HG03175 (cell line): ENCODE data around the gene TLR4.

Source experiments
- ATAC-seq: cut with Tn5 transposase; IDR thresholded peaks from one replicate; pipeline ENCODE4 v1.9.1; 2021; ENCODE audit warnings: mild to moderate bottlenecking, moderate library complexity; ENCODE audit not compliant: unreplicated experiment

Gene TLR4

DNA sequence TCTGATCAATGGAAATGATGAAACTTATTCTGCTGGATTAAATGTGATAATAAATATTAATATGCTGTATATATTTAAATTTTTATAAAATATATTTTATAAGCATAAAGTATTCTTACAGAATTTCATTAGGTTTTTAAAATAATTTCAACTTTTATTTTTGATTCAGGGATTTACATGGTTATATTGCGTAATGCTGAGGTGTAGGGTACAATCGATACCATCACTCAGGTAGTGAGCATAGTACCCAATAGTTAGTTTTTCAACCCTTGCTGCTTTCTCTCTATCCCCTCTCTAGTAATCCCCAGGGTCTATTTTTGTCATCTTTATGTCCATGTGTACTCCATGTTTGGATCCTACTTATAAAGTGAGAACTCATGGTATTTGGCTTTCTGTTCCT lies 5.7 kb downstream of the TLR4 start:
- ATAC-seq: no peak

GRCh38 chr9:117714282-117714681 lies 10.1 kb downstream of the TLR4 start:
- ATAC-seq: no peak

DNA sequence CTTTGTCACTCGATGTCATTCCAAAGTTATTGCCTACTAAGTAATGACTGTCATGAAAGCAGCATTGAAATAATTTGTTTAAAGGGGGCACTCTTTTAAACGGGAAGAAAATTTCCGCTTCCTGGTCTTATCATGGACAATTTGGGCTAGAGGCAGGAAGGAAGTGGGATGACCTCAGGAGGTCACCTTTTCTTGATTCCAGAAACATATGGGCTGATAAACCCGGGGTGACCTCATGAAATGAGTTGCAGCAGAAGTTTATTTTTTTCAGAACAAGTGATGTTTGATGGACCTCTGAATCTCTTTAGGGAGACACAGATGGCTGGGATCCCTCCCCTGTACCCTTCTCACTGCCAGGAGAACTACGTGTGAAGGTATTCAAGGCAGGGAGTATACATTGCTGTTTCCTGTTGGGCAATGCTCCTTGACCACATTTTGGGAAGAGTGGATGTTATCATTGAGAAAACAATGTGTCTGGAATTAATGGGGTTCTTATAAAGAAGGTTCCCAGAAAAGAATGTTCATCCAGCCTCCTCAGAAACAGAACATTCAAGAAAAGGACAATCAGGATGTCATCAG lies 11.3 kb downstream of the TLR4 start:
- no peak for ATAC-seq

GRCh38 chr9:117718085-117718484 lies 13.9 kb downstream of the TLR4 start:
- ATAC-seq: peak; percentile 99

DNA sequence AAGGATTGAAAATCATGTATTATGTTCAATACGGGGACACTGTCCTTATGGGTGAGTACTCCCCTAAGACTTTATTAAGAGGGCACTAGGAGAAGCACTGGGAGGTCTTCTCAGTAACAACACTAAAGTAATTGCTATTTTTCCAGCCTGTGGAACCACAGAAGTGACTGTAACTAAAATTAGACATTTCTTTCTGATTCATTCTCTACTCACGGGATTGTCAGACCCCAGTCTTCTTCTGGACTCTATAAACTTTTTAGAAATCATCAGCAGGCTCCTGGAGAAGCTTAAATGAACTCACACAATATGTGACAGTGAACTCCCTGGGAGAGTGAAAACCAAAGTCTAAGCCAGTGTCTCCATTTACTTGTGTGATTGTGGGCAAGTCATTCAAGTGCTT lies 14.5 kb downstream of the TLR4 start:
- ATAC-seq: peak; percentile 11

- no peak for ATAC-seq
Observed at GRCh38 chr9:117719161-117719920, 15.1 kb downstream of the TLR4 start.

DNA sequence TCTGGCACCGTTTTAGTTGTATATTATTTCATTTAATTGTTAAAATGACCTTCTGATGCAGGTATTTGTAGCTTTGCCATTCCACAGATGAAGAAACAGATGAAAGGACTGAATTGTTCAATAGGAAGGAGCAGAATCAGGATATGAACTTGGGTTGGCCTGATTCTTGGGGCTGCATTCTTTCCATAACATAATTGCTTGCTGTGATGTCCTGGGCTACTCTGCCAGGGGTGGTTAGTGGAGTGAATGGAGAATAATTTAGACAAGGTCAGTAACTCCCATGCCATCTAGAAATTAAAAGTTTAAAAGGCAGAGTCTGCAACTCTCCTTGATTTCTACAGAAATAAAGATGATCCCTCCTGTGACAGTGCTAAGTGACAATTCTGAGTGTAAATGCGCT lies 15.9 kb downstream of the TLR4 start:
- no peak for ATAC-seq

GRCh38 chr9:117720555-117720954 lies 16.4 kb downstream of the TLR4 start:
- ATAC-seq: no peak

DNA sequence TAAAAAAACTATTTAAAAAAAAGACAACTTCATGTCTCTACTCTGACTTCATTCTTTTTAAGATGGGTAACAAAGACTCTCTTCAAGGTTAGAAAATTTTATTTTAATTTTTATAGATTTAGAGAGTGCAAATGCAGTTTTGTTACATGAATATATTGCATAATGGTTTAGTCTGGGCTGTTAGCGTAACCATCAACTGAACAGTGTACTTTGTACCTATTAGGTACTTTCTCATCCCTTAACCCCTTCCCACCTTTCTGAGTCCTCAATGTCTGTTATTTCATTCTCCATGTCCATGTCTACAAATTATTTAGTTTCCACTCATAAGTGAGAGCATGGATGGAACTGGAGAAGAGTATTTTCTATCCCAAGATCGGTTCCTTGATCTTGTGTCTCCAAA lies 16.8 kb downstream of the TLR4 start:
- ATAC-seq: no peak

GRCh38 chr9:117722108-117722761 lies 18.0 kb downstream of the TLR4 start:
- no peak for ATAC-seq

DNA sequence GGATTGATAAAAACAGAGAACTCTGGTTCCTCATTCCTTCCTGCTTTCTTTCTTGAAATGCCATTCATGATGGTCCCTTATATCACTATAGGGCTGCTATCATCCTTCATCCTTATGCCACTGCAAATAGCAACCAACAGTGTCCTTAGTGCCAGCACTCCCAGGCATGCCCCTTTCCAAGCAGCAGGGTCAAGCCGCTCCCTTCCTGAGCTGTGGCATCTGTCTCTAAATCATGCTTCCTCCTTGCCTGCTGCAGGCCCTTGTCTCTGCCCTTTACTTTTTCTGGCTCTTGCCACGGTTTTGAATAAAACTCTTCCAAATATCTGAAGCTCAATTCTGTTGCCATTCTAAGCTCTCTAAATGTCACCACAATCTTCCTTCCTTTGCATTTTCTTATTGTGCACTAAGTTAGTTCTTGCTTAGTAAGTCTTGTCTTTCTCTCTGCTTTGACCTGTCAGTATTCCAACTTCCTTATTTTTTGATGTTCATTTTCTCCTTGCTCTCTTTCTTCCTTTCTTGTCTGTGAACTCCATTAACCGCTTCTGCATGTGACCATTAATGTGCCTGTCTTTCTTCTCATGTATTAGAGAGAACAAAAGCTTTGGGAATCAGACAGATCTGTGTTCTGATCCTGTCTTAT lies 19.9 kb downstream of the TLR4 start:
- ATAC-seq: no peak

- ATAC-seq: no peak
Observed at GRCh38 chr9:117725426-117725887, 21.3 kb downstream of the TLR4 start.

- no peak for ATAC-seq
Observed at GRCh38 chr9:117729375-117729774, 25.2 kb downstream of the TLR4 start.

- ATAC-seq: no peak
Observed at GRCh38 chr9:117732494-117732893, 28.3 kb downstream of the TLR4 start.

DNA sequence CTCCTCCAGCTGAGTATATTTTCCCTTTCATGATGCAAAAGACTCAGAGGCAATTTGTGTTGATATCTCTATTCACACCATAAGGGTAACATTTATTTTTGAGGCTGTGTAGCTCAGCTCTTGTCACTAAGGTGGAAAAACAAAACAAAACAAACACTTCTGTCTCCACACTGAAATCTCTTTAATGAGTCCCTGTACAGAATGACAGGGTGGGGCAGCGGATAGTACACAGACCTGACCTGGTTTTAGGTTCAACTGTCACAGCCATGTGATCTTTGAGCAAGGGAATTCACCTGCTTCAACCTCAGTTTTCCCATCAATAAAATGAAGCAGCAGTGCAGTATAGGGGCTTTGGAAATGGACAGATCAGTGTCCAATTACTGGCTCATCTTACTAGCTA lies 29.3 kb downstream of the TLR4 start:
- no peak for ATAC-seq

GRCh38 chr9:117734082-117734481 lies 29.9 kb downstream of the TLR4 start:
- no peak for ATAC-seq

GRCh38 chr9:117734523-117735314 lies 30.5 kb downstream of the TLR4 start:
- no peak for ATAC-seq

DNA sequence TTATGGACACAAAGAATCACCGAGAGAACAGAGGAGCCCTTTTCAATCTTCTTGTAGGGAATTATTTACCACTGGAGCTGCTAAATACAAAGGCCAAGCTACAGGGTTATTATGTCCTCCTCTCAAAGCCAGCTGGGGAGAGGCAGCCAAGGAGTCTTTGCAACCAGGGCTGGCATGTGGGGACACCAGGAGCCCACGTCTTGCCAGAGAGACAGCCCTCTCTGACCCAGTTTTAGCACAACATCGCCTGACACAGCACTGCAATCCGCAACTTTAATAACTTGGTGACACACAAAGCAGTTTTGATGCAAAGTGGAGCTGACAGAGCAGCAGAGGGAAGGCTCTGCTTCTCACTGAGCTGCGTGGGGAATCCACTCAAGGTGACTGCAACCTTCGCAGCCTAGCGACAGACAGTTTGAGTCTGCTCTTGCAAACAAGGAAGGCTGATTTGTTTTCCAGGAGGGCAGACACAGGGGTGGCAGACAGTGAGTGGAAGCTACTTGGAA lies 33.6 kb downstream of the TLR4 start:
- ATAC-seq: no peak

DNA sequence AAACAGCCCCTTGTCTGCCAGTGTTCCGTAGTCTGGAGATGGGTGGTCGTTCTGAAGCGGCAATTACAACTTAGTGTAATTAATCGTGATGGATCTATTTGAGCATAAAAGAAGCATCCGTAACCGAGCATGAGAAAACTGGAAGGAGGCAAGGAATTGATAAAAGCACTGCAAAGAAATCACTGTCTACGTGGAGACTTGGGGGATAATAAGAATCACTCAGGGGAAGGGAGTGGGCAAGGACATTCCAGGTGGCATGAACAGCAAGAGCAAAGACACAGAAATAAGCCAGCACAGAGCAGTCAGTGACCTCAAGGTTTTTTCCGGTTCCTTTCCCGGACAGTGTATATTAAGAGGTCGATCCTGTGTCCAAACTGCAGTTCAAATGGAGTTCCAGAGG lies 35.0 kb downstream of the TLR4 start:
- no peak for ATAC-seq

DNA sequence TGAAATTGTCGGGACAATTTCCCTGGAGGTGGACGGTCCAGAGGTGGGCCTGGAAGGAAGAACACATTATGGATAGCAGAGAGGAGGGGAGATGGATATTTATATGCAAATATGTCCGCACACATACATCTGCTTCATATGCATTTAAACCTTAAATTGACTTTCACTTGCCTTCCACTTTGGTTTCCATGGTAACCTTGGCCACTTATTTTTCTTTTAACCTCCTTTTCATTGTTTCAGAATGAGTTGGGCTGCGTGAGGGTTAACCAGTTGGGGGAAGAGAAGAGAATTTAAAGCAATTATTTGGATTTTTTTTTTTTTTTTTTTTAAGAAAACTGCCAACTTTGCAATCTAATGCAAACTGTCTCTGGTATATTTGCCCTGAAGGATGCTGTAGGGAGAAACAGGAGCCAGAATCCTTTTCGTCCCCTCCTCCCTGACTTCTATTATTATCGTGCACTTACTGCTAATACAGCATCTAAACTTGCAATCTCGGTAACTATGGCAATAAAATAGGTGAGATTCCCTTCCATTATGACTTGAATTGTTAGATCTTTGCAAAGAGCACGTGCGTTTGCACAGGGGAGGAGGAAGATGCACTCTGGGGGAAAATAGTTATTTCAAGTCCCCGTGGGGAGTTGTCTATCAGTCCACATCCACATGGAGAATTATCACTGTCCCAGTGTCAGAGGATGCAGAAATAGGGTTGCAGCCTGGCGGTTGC lies 35.6 kb downstream of the TLR4 start:
- no peak for ATAC-seq
